ENCODE measurements around the gene SRGAP3. TPM values are rescaled to one million over a fixed set of nuclear protein-coding genes. Genes with fewer than 3 reads are reported as not detected.
A peak's percentile ranks its signal among the peaks of the same experiment; 100 is the strongest.
"Not testable (repeated sequence)": the region's sequence is repeated elsewhere in the genome, so short reads cannot be mapped to it uniquely, and the experiment has no call there.

SRGAP3 gene
- total RNA-seq, 1 experiment from 2014 or later = 17.9 TPM

DNA sequence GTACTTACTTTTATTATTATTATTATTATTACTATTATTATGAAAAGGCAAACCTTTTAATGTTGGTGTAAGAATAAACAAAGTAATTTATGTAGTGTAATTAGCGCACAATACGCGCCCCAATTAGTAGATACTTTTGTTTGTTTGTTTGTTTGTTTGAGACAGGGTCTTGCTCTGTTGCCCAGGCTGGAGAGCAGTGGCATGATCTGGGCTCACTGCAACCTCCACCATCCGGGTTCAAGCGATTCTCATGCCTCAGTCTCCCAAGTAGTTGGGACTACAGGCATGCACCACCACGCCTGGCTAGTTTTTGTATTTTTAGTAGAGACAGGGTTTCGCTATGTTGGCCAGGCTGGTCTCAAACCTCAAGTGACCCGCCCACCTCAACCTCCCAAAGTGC, 32.1 kb upstream of the SRGAP3 start:
- DNase-seq (ENCODE audit: low spot score); POLR2A ChIA-PET; H3K36me3 Mint-ChIP-seq; H3K9me3 Mint-ChIP-seq; CTCF ChIA-PET; H3K4me3 Mint-ChIP-seq; H3K27me3 Mint-ChIP-seq (ENCODE audit: low read depth); ATAC-seq; H3K27ac Mint-ChIP-seq: not testable (repeated sequence)
- peak; percentile 74; the same call in 1 of the 2 replicates for TF ChIP-seq ZNF121 (CRISPR knock-in tag; IDR thresholded peaks at IDR 0.05)
- H3K4me1 Mint-ChIP-seq = peaks cover 15% of the 10 kb centered on the region

DNA sequence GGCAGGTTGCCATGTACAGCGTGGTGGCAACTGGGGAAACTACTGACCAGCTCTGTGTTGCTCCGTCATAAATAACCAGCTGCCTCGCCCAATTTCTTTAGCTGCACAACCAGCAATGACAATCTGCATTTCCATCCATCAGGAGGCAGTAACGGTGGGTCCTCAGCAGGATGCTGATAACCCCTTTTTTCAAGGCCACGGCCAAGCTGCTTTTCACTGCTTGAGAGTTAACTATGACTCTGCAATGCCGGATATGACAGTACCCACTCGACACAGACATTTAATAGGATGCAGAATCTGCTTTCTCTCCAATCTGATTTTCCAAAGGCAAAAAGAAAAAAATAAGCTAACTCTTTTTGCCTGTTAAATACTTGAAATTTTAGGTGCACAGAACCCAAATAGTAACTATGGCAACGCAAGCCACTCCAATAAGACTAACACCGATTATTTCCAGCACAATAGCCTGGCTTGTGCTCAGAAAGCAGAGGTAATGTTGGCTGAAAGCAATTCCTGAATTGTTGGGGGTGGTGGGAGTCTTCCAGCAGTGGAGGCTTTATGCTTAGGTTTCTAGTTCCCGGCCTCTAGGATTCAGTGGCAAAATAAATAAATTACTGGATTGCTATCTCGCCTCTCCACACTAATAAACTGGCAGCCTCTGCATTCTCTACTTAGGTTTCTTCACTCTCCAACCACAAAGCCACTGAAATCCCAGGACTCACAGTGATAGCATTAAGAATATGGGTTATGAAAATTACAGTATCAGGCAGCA, 31.2 kb upstream of the SRGAP3 start:
- Mint-ChIP-seq H3K4me1 (peaks cover 15% of the 10 kb centered on the region), H3K27me3 (ENCODE audit: low read depth) (no peaks in the 10 kb centered on the region), H3K9me3 (no peaks in the 10 kb centered on the region), H3K36me3 (no peaks in the 10 kb centered on the region), H3K27ac (no peak overlapping the region), H3K4me3 (no peak overlapping the region)
- ChIA-PET POLR2A (no interaction called here), CTCF (interaction anchor here (0.9 to 2.1 kb wide), 3 partner anchors 22 to 293 kb away, joined by 3 to 12 read pairs (median 8); partner anchors contain the start of gene SRGAP3)
- ATAC-seq (peak; percentile 49), DNase-seq (ENCODE audit: low spot score) (no peak)
- TF ChIP-seq IRF2 (CRISPR knock-in tag; IDR thresholded peaks at IDR 0.05; ENCODE audit: borderline replicate concordance, low read depth) = no peak

DNA sequence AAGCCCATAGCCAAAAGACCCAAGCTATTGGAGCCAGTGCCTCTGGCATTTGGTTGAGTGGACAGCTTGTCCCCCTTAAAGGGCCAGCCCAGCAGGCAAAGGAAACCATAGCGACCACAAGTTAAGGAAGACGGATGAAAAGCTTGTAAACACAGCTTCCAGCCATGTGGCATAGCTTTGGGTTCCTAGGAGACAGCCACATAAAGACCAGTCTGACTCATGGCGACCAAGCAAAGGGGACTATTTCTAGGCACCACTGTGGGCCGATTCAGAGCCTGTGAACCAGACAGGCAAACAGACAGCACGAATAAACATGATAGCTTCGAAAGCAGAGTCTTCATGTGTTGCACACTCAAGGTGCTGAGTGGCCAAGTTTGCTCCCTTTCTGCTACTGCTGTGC, 30.5 kb upstream of the SRGAP3 start:
- DNase-seq (ENCODE audit: low spot score) (no peak), ATAC-seq (peak; percentile 51)
- Mint-ChIP-seq H3K9me3 (no peaks in the 10 kb centered on the region), H3K4me3 (no peak overlapping the region), H3K27me3 (ENCODE audit: low read depth) (no peaks in the 10 kb centered on the region), H3K36me3 (no peaks in the 10 kb centered on the region), H3K4me1 (peaks cover 15% of the 10 kb centered on the region), H3K27ac (no peak overlapping the region)
- no peak for TF ChIP-seq ZBTB21 (CRISPR knock-in tag; IDR thresholded peaks at IDR 0.05; ENCODE audit: borderline replicate concordance)
- no peak for TF ChIP-seq ZNF219 (CRISPR knock-in tag; IDR thresholded peaks at IDR 0.05; ENCODE audit: borderline replicate concordance)
- TF ChIP-seq, protein P1, sequence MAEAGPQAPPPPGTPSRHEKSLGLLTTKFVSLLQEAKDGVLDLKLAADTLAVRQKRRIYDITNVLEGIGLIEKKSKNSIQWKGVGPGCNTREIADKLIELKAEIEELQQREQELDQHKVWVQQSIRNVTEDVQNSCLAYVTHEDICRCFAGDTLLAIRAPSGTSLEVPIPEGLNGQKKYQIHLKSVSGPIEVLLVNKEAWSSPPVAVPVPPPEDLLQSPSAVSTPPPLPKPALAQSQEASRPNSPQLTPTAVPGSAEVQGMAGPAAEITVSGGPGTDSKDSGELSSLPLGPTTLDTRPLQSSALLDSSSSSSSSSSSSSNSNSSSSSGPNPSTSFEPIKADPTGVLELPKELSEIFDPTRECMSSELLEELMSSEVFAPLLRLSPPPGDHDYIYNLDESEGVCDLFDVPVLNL (CRISPR knock-in tag; IDR thresholded peaks at IDR 0.05; ENCODE audit: borderline replicate concordance, low read depth) = no peak
- TF ChIP-seq, protein P2, sequence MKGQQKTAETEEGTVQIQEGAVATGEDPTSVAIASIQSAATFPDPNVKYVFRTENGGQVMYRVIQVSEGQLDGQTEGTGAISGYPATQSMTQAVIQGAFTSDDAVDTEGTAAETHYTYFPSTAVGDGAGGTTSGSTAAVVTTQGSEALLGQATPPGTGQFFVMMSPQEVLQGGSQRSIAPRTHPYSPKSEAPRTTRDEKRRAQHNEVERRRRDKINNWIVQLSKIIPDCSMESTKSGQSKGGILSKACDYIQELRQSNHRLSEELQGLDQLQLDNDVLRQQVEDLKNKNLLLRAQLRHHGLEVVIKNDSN (CRISPR knock-in tag; IDR thresholded peaks at IDR 0.05) = no peak
- no peak for TF ChIP-seq NR1H2 (CRISPR knock-in tag; IDR thresholded peaks at IDR 0.05)
- TF ChIP-seq NFYB (CRISPR knock-in tag; conservative IDR thresholded peaks at IDR 0.05; ENCODE audit: low read depth) = no peak
- TF ChIP-seq GABPB1 (CRISPR knock-in tag; IDR thresholded peaks at IDR 0.05) = no peak
- TF ChIP-seq, protein P3, sequence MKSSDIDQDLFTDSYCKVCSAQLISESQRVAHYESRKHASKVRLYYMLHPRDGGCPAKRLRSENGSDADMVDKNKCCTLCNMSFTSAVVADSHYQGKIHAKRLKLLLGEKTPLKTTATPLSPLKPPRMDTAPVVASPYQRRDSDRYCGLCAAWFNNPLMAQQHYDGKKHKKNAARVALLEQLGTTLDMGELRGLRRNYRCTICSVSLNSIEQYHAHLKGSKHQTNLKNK (CRISPR knock-in tag; IDR thresholded peaks at IDR 0.05) = no peak
- TF ChIP-seq, protein P4, sequence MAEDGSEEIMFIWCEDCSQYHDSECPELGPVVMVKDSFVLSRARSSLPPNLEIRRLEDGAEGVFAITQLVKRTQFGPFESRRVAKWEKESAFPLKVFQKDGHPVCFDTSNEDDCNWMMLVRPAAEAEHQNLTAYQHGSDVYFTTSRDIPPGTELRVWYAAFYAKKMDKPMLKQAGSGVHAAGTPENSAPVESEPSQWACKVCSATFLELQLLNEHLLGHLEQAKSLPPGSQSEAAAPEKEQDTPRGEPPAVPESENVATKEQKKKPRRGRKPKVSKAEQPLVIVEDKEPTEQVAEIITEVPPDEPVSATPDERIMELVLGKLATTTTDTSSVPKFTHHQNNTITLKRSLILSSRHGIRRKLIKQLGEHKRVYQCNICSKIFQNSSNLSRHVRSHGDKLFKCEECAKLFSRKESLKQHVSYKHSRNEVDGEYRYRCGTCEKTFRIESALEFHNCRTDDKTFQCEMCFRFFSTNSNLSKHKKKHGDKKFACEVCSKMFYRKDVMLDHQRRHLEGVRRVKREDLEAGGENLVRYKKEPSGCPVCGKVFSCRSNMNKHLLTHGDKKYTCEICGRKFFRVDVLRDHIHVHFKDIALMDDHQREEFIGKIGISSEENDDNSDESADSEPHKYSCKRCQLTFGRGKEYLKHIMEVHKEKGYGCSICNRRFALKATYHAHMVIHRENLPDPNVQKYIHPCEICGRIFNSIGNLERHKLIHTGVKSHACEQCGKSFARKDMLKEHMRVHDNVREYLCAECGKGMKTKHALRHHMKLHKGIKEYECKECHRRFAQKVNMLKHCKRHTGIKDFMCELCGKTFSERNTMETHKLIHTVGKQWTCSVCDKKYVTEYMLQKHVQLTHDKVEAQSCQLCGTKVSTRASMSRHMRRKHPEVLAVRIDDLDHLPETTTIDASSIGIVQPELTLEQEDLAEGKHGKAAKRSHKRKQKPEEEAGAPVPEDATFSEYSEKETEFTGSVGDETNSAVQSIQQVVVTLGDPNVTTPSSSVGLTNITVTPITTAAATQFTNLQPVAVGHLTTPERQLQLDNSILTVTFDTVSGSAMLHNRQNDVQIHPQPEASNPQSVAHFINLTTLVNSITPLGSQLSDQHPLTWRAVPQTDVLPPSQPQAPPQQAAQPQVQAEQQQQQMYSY (CRISPR knock-in tag; IDR thresholded peaks at IDR 0.05) = no peak
- TF ChIP-seq SMAD3 (CRISPR knock-in tag; IDR thresholded peaks at IDR 0.05; ENCODE audit: borderline replicate concordance) = no peak
- TF ChIP-seq GRHL2 (CRISPR knock-in tag; IDR thresholded peaks at IDR 0.05; ENCODE audit: insufficient replicate concordance, severe bottlenecking) = no peak
- no peak for TF ChIP-seq NR2C2 (CRISPR knock-in tag; IDR thresholded peaks at IDR 0.05)
- TF ChIP-seq TCF7 (CRISPR knock-in tag; IDR thresholded peaks at IDR 0.05; ENCODE audit: low read depth) = no peak
- TF ChIP-seq, protein P5, sequence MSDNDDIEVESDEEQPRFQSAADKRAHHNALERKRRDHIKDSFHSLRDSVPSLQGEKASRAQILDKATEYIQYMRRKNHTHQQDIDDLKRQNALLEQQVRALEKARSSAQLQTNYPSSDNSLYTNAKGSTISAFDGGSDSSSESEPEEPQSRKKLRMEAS (CRISPR knock-in tag; IDR thresholded peaks at IDR 0.05) = no peak
- CTCF ChIA-PET = interaction anchor here (0.5 to 2.1 kb wide), 4 partner anchors 19 to 292 kb away, joined by 3 to 12 read pairs (median 6); partner anchors contain the start of gene SRGAP3
- POLR2A ChIA-PET = no interaction called here

Data from WTC11 (cell line).